ENCODE data around the gene ESRRB.

Gene ESRRB

DNA sequence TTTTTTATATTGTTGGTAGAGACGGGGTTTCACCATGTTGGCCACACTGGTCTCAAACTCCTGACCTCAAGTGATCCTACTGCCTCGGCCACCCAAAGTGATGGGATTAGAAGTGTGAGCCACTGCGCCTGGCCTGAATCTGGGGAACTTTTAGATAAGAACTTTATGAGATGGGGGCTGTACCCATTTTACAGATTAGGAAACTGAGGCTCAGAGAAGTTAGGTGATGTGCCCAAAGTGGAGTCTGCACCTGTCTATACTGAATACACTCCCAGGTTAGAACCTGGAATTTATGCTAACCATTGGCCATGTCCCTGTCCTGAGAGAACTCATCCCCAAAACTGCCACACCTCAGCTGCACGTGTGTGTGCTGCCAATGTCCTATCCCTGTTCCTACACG is 81.9 kb downstream of the ESRRB start:
- POLR2A ChIA-PET: no interaction called here
- CTCF ChIA-PET: interaction anchor here (0.9 to 3.8 kb wide), 3 partner anchors 10 to 88 kb away, joined by 3 to 30 read pairs (median 11); no protein-coding TSS in a partner anchor

DNA sequence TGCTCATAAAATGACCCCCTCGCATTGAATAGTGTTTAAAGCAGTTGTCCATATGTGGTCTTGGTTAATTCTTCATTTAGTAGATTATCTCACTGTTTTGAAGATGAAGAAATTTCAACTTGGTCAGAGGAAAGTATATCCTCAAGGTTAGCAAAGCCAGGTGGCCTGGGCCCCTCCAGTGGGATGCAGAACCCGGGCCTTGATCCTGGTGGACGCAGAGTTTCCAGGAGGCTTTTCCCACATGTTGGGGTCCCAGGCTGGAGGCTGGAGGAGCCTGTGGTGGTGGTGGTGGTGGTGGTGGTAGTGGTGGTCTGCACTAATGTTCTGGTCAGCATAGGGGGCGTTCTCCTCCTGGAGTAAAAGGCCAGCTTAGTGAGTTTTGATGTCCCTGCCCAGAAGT is 85.9 kb downstream of the ESRRB start:
- ChIA-PET CTCF (no interaction called here), POLR2A (no interaction called here)
- no peak for DNase-seq (ENCODE audit: extremely low spot score)
- TF ChIP-seq, protein P1, sequence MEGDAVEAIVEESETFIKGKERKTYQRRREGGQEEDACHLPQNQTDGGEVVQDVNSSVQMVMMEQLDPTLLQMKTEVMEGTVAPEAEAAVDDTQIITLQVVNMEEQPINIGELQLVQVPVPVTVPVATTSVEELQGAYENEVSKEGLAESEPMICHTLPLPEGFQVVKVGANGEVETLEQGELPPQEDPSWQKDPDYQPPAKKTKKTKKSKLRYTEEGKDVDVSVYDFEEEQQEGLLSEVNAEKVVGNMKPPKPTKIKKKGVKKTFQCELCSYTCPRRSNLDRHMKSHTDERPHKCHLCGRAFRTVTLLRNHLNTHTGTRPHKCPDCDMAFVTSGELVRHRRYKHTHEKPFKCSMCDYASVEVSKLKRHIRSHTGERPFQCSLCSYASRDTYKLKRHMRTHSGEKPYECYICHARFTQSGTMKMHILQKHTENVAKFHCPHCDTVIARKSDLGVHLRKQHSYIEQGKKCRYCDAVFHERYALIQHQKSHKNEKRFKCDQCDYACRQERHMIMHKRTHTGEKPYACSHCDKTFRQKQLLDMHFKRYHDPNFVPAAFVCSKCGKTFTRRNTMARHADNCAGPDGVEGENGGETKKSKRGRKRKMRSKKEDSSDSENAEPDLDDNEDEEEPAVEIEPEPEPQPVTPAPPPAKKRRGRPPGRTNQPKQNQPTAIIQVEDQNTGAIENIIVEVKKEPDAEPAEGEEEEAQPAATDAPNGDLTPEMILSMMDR (IDR thresholded peaks at IDR 0.05; ENCODE audit: control extremely low read depth, extremely low read depth, low read depth, missing control alignments): no peak

More for the DNA sequence above, 81.9 kb downstream of the ESRRB start:
- TF ChIP-seq, protein P1 (IDR thresholded peaks at IDR 0.05; ENCODE audit: control extremely low read depth, extremely low read depth, low read depth, missing control alignments): no peak
- no peak for DNase-seq (ENCODE audit: extremely low spot score)

DNA sequence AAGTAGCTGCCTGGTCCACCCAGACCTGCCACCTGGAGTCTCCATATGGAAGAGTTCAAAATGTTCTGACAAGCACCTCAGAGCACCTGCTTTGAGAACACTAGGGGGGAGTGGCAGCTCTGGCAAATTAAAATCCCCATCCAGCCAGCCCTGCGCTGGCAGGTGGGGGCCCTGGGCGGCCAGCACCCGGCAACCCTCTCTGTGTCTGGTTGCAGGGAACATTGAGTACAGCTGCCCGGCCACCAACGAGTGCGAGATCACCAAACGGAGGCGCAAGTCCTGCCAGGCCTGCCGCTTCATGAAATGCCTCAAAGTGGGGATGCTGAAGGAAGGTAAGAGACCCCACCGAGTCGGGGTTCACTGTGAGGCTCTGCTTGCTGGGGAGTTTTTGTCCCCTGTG is 86.4 kb downstream of the ESRRB start:
- CTCF ChIA-PET: no interaction called here
- POLR2A ChIA-PET: no interaction called here
- no peak for DNase-seq (ENCODE audit: extremely low spot score)
- TF ChIP-seq, protein P1 (IDR thresholded peaks at IDR 0.05; ENCODE audit: control extremely low read depth, extremely low read depth, low read depth, missing control alignments): no peak

DNA sequence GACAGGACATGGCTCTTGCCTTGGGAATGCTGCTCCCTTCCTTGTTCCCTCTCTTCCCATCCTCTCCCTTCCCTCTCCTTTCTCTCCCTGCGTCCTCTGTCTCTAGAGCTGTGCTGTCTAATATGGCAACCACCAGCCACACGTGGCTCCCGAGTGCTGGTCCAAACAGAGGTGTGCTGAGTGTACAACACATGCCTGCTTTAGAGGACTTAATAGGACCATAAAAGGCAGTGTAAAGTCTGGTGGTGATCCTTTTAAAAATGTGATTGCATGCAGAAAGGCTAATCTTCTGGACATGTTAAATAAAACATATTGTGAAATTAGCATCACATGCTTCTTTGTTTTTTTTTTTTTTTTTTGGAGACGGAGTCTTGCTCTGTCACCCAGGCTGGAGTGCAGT is 87.2 kb downstream of the ESRRB start:
- TF ChIP-seq, protein P1 (IDR thresholded peaks at IDR 0.05; ENCODE audit: control extremely low read depth, extremely low read depth, low read depth, missing control alignments): no peak
- ChIA-PET POLR2A (no interaction called here), CTCF (no interaction called here)
- no peak for DNase-seq (ENCODE audit: extremely low spot score)

DNA sequence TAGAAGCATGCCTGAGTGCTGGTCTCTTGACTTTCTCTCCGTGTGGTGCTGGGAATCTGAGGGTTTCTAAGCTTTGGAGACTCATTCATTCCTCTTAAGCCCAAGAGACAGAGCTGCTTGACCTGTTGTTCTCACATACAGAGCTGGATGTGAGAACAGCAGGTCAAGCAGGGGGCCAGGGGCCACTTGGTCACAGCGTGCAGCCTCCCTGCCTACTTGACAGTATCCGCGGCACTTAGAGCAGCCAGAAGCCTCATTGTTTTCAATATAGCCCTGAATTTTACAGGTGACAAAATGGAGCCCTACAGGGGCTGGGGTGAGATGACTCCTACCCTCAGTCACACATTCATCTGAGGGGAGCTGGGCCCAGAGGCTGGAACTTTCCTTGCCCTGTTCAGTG is 88.9 kb downstream of the ESRRB start:
- POLR2A ChIA-PET: no interaction called here
- CTCF ChIA-PET: interaction anchor here (0.8 to 1.3 kb wide), 4 partner anchors 8 to 19 kb away, joined by 3 to 5 read pairs (median 4); no protein-coding TSS in a partner anchor
- TF ChIP-seq, protein P1 (IDR thresholded peaks at IDR 0.05; ENCODE audit: control extremely low read depth, extremely low read depth, low read depth, missing control alignments): no peak

DNA sequence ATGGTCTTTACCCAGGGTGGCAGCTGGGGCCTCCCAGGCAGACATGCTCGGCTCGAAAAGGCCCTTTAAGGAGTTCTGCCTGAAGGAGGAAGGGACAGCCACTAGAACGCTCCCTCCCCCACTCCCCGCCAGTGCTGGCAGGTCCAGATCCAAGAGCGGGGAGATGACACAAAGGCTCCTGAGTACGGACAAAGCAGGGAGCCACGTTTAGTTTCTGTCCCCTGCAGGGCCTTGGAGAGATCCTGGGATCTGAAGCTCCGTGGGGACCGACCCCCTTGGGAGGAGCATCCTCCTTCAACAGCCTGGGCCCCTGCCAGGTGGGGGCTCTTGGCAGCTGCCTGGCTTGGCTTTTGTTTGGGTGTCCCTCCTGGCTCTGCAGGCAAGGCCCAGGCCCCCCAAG is 89.7 kb downstream of the ESRRB start:
- no peak for DNase-seq (ENCODE audit: extremely low spot score)
- ChIA-PET POLR2A (no interaction called here), CTCF (interaction anchor here (0.8 to 5.2 kb wide), 3 partner anchors 10 to 18 kb away, joined by 3 to 30 read pairs (median 5); no protein-coding TSS in a partner anchor)
- TF ChIP-seq, protein P1 (IDR thresholded peaks at IDR 0.05; ENCODE audit: control extremely low read depth, extremely low read depth, low read depth, missing control alignments): no peak

More for the DNA sequence above, 88.9 kb downstream of the ESRRB start:
- no peak for DNase-seq (ENCODE audit: extremely low spot score)
